HG03066 (cell line): ENCODE results near the gene SNTN.
"Not testable (repeated sequence)": the region's sequence is repeated elsewhere in the genome, so short reads cannot be mapped to it uniquely, and the experiment has no call there.

Experiments
- ATAC-seq: cut with Tn5 transposase; IDR thresholded peaks from one replicate; pipeline ENCODE4 v1.9.1; 2021; ENCODE audit warnings: low read depth; ENCODE audit not compliant: unreplicated experiment

SNTN gene

DNA sequence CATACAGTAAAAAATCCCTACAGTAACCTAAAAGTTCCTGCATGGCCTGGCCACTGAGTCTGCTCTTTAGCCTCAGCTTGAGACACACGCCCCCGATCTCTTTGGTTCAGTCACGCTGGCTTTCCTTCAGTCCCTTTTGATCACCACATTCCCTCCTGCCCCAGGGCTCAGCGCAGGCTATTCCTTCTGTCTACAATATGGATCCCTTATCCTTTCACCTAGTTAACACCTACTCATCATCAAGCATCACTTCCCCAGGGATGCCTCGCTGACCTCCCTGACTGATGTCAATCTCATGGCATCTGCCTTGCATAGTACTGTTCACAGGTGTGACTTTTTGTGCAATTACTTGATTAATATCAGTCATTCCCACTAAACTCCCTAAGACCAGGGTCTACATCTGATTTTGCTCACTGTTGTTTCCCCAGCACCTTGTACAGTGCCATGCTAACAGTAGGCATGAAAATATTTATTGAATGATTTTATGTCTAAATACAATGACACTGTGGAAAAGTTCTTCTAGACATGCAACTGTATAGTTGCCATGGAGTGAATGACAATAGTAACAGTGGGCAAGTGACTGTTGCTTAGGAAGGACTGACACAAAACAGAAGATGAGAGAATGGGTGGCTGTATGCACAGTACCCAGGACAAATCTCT is at the start of gene SNTN:
TSS of gene SNTN (plus strand) at position 610 of the 660 bp plus-strand sequence. CDS start at position 623, 13 bp downstream.
- no peak for ATAC-seq

DNA sequence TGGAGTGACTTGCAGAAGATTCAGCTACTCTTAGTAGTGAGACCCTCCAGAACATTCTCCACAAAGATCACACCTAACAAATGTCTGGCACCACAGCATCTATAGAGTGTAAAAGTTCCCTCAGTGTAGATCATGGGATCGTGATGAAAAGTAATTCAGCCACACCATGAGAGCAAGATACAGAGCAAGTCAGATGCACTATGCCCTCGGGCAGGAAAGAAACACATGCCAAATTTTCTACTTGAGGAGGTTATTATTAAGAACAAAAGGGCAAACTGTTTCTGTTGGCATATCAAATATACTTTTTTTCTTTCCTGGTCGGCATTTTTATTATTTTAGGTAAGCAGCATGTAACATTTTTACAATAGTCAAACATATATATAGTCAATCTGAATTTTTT is 44.8 kb upstream of the SNTN start:
- ATAC-seq, result no peak

- no peak for ATAC-seq
Measured at GRCh38 chr3:63609408-63609807, 43.1 kb upstream of the SNTN start.

GRCh38 chr3:63609834-63610233 is 42.6 kb upstream of the SNTN start:
- ATAC-seq, result no peak

DNA sequence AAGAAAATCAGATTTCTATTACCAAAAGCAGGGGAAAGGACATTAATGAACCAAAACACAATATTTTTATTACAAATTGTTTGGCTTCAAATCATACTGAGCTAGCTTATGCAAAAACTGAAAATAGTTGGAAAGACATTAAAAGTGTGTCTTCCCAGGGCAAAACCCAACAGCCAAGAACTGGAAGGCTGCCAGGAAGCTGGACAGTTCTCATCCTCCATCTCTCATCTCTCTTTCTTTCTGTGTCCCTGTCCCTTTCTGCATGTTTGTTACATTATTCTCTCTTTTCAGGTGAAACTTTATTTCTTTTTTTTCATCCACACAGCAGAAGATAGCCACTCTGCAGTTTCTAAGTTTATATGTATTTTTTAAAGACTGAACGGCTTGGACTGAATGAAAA is 41.1 kb upstream of the SNTN start:
- ATAC-seq, result no peak

GRCh38 chr3:63613561-63613960 is 38.9 kb upstream of the SNTN start:
- no peak for ATAC-seq

GRCh38 chr3:63617391-63617790 is 35.1 kb upstream of the SNTN start:
- ATAC-seq, result no peak

DNA sequence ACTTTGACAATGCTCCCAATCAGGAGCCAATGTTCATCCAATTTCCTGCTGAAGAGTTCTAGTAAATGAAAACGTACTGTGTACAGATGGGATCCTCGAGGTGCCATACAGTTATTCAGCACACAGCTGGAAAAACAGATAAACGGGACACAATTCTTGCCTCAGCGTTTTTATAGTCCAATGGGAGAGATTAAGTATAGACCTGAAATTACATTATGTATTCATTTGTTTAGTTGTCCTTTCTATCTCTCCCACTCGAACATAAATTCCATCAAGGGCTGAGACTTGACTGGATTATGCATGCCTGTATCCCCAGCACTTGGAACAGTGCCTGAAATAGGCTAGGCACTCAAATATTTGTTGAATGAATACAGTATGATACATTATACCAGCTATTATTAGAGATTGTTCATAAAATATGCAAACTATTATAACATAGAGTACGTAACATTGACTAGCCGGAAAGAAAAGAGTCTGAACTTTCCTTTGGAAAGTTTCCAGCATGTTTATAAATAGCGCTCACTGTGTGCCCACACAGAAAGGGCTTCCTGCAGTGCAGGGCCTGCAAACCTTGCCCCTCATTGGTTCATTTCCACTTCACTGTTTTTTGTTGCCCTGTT is 27.4 kb upstream of the SNTN start:
- no peak for ATAC-seq

DNA sequence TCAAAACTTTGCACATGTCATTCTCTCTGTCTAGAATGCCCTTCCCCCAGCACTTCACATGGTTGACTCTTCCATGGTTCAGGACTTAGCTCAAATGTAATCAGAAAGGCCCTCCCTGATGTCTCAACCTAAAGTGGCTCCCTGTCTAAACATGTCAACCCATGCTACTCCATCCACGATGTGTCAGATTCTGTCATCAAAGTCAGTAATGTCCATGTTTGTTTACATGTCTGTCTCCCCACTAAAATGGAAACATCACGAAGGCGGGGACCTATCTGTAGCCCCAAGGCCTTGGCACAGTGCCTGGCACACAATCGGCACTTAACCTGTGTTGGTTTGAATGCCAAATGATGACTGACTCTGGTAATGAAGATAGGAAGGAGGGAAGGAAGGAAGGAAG is 20.8 kb upstream of the SNTN start:
- ATAC-seq, result no peak

DNA sequence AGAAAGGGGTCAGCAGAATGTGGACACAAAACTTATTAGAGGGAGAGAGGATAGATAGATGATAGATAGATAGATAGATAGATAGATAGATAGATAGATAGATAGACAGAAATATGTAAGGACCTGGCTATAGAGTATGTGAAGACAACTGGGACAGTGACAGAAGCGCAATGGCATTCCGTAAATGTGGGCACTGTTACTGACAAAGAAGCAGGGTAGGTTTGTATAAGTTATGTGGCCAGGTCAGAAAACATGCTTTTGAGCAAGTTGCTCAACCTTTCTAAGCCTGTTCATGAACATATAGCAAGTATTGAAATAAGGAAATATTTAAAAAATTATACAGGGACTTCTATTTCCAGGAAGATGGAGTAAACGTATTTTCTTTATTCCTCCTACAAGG is 17.3 kb upstream of the SNTN start:
- ATAC-seq, result no peak

GRCh38 chr3:63639806-63640205 is 12.7 kb upstream of the SNTN start:
- no peak for ATAC-seq

DNA sequence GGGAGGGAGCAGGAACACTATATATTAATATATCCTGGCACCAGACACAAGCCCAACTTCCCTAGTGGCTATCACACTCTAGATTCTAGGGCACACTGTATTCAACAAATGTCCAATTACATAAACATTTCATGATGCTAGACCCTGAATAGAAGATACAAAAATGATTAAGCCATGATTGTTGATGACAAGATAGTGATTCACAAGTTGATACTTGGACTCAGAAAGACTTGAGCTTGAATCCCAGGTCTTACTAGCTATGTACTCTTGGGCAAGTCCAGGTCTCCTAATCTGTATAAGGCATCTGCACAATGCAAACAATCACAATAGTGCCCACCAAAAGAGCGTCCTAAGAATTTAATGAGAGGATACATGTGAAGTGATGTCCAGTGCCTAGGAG is 10.0 kb upstream of the SNTN start:
- no peak for ATAC-seq

GRCh38 chr3:63644212-63644797 is 8.2 kb upstream of the SNTN start:
- ATAC-seq, result no peak

DNA sequence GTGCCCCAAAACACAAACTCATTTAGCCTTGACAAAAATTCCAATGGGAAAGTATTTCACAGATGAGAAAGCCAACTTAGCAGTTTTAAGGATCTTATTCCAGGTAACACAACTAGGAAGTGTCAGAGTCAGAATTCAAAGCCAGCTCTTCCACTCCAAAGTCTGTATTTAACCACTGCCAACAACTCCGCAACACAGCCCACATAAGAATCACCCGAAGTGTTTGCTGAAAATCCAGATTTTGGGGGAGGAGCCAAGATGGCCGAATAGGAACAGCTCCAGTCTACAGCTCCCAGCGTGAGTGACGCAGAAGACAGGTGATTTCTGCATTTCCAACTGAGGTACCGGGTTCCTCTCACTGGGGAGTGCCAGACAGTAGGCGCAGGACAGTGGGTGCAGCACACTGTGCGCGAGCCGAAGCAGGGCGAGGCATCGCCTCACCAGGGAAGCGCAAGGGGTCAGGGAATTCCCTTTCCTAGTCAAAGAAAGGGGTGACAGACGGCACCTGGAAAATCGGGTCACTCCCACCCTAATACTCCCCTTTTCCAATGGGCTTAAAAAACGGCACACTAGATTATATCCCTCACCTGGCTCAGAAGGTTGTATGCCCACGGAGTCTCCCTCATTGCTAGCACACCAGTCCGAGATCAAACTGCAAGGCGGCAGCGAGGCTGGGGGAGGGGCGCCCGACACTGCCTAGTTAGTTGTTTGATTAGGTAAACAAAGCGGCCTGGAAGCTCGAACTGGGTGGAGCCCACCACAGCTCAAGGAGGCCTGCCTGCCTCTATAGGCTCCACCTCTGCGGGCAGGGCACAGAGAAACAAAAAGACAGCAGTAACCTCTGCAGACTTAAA is 7.3 kb upstream of the SNTN start:
- ATAC-seq, result not testable (repeated sequence)

GRCh38 chr3:63654211-63654610 is 1.7 kb downstream of the SNTN start:
- no peak for ATAC-seq

DNA sequence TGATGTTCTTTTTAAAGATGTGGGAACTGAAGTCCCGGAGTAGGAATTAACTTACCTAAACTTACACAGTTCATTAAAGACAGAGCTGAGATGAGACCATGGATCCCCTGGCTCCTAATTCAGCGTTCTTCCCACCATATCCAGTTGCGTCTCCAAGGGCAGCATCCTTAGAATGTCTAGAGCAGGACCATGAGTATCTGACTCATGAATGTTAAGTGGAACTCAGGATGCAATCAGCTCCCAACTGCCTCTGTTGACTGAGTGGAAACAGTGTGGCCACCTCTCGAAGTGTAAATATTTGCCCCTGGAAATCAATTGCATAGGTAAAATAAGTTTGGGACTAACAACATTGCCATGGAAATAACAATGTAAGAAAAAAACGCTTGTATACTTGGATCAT is 2.5 kb downstream of the SNTN start:
- ATAC-seq, result no peak

DNA sequence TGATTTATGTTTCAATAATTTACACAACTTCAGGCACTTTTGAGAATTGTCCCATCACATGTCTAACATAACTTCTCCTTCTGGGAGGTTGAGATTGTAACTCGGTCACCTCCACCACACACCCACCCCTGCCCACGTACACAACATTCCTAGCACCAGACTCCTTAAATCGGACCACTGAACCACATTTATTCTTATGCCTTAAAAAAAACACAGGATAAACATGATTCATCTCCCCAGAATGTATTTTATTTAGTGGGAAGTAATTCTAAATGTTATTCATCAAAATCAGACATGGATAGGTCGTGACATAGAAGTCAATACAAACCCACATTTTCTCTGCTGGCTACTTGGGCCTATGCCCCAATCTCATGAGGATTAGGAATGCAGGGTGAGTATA is 3.0 kb downstream of the SNTN start:
- ATAC-seq, result no peak

DNA sequence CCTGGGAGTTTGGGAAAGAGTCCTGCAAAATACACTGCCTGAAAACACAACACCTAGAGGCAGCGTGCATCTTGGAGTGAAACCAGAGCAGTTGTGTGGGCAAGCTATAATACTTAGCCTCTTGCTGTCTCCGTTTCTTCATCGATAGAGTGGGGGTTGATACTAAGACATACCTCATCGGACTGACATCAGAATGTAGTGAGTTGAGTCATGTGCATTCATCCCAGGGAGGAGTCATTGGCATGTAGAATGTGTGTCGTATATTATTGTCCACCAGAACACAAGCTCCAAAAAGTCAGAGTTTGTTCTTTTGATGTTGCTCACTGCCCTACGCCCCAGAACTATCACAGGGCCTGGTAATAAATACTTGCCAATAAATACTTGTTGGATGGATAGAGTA is 4.3 kb downstream of the SNTN start:
- no peak for ATAC-seq

- ATAC-seq, result no peak
Measured at GRCh38 chr3:63661242-63661641, 8.8 kb downstream of the SNTN start.

- ATAC-seq, result no peak
Measured at GRCh38 chr3:63662011-63662410, 9.5 kb downstream of the SNTN start.

- no peak for ATAC-seq
Measured at GRCh38 chr3:63662500-63662899, 10.0 kb downstream of the SNTN start.
